LNCAP (cell line): ENCODE results near the gene DIP2A.

Source experiments
- CTCF ChIP-seq: fragments of 450-650 bp; IDR thresholded peaks from 2 replicates; pipeline ENCODE4 v1.5.1; 2017; ENCODE audit warnings: mild to moderate bottlenecking

Gene DIP2A

GRCh38 chr21:46471514-46471913 is 12.8 kb downstream of the DIP2A start:
- TF ChIP-seq CTCF: no peak

GRCh38 chr21:46472246-46472645 is 13.6 kb downstream of the DIP2A start:
- TF ChIP-seq CTCF: no peak

GRCh38 chr21:46474382-46474781 is 15.7 kb downstream of the DIP2A start:
- TF ChIP-seq CTCF: no peak

- no peak for TF ChIP-seq CTCF
Observed at GRCh38 chr21:46475296-46475695, 16.6 kb downstream of the DIP2A start.

GRCh38 chr21:46477765-46478164 is 19.1 kb downstream of the DIP2A start:
- no peak for TF ChIP-seq CTCF

- TF ChIP-seq CTCF: no peak
Observed at GRCh38 chr21:46478910-46479309, 20.2 kb downstream of the DIP2A start.

GRCh38 chr21:46480466-46480865 is 21.8 kb downstream of the DIP2A start:
- TF ChIP-seq CTCF: no peak

- TF ChIP-seq CTCF: no peak
Observed at GRCh38 chr21:46482225-46482845, 23.6 kb downstream of the DIP2A start.
